ENCODE measurements around the gene SBF2. TPM values are rescaled to one million over a fixed set of nuclear protein-coding genes. Genes with fewer than 3 reads are reported as not detected.
A peak's percentile ranks its signal among the peaks of the same experiment; 100 is the strongest.

SBF2 gene
- total and polyA plus RNA-seq, 11 donors = 10.4 to 33.9 (median 20.9) TPM

- Histone ChIP-seq H3K4me1 (peaks cover 0 to 18% (median 7%) of the 10 kb centered on the region in 12 donors), H3K27me3 (no peaks in the 10 kb centered on the region), H3K4me3 (no peak overlapping the region), H3K27ac (no peak overlapping the region), H3K36me3 (no peaks in the 10 kb centered on the region), H3K9me3 (no peaks in the 10 kb centered on the region)
- 80 to 88% (median 84%) methylated on average over 5 of the region's 5 CpGs for whole genome bisulfite sequencing, 4 donors
- DNase-seq (no peak), ATAC-seq (peak in 1 of 4 donors; percentile 16)
- TF ChIP-seq CTCF (IDR thresholded peaks at IDR 0.05) = no peak
- TF ChIP-seq POLR2A (IDR thresholded peaks at IDR 0.05) = no peak
- intact Hi-C loops (cut with DNase I) = loop anchor here in 1 of 10 donors (10.0 kb wide), 1 partner anchor 953 kb away; no protein-coding TSS in a partner anchor
These were observed 23.9 kb upstream of the SBF2 start for GRCh38 chr11:10317776-10318526.

GRCh38 chr11:10317151-10317755, 23.2 kb upstream of the SBF2 start:
- 80 to 96% (median 95%) methylated on average over 4 of the region's 4 CpGs for WGBS, 4 donors
- Histone ChIP-seq H3K9me3 (peaks cover 0 to under 1% (median 0%) of the 10 kb centered on the region in 12 donors), H3K4me1 (peaks cover 0 to 11% (median under 1%) of the 10 kb centered on the region in 12 donors), H3K4me3 (no peak overlapping the region), H3K36me3 (no peaks in the 10 kb centered on the region), H3K27ac (peak overlapping the region in 1 of 12 donors; percentile 65), H3K27me3 (no peaks in the 10 kb centered on the region)
- TF ChIP-seq CTCF (IDR thresholded peaks at IDR 0.05) = no peak
- intact Hi-C loops (cut with DNase I) = loop anchor here in 1 of 10 donors (10.0 kb wide), 1 partner anchor 952 kb away; no protein-coding TSS in a partner anchor
- DNase-seq = no peak
- no peak for ATAC-seq

GRCh38 chr11:10315083-10315482, 21.1 kb upstream of the SBF2 start:
- Histone ChIP-seq H3K27ac (no peak overlapping the region), H3K36me3 (no peaks in the 10 kb centered on the region), H3K27me3 (no peaks in the 10 kb centered on the region), H3K4me1 (peaks cover 0 to 17% (median 3%) of the 10 kb centered on the region in 12 donors), H3K9me3 (peaks cover 0 to 10% (median 0%) of the 10 kb centered on the region in 12 donors), H3K4me3 (no peak overlapping the region)
- TF ChIP-seq CTCF (IDR thresholded peaks at IDR 0.05) = no peak
- TF ChIP-seq POLR2A (IDR thresholded peaks at IDR 0.05) = no peak
- no peak for ATAC-seq
- intact Hi-C loops (cut with DNase I) = loop anchor here in 1 of 10 donors (10.0 kb wide), 1 partner anchor 950 kb away; no protein-coding TSS in a partner anchor
- DNase-seq = no peak
- WGBS, 4 donors = 95 to 99% (median 96%) methylated on average over 6 of the region's 6 CpGs
